CD4-positive, CD25-positive, alpha-beta regulatory T cell (primary cell): Measurements from ENCODE around the gene MAP3K5. TPM values are rescaled to one million over a fixed set of nuclear protein-coding genes. Genes with fewer than 3 reads are reported as not detected.

Experiments
- ATAC-seq, 2 donors: fragments of 150-1000 bp; cut with Tn5 transposase; one replicate each; pipeline ENCODE4 v1.10.0; 2021; ENCODE audit warnings: low read depth in 2 of 2, moderate number of reproducible peaks in 2 of 2, moderate library complexity in 1 of 2
- DNase-seq, 3 donors: peaks; one replicate each; pipeline versions ENCODE4 v3.0.0 to v3.0.0-alpha.2; 2012 to 2022; ENCODE audit warnings: mixed read lengths in 1 of 3
- H3K27ac ChIP-seq: one replicate; pipeline ENCODE4 v1.7.0; 2013; ENCODE audit warnings: mild to moderate bottlenecking, low read length; ENCODE audit not compliant: insufficient read depth, poor library complexity, severe bottlenecking
- H3K27me3 ChIP-seq: one replicate; pipeline ENCODE4 v1.7.0; 2013; ENCODE audit warnings: low read length; ENCODE audit not compliant: control insufficient read depth, insufficient read depth
- H3K36me3 ChIP-seq: one replicate; pipeline ENCODE4 v1.7.0; 2013; ENCODE audit warnings: mild to moderate bottlenecking, low read length, moderate library complexity; ENCODE audit not compliant: control insufficient read depth, insufficient read depth
- H3K4me1 ChIP-seq: 2 replicates; pipeline ENCODE4 v1.7.0; 2013; ENCODE audit warnings: mild to moderate bottlenecking, low read length; ENCODE audit not compliant: insufficient read depth, control insufficient read depth, poor library complexity, severe bottlenecking
- H3K4me3 ChIP-seq: one replicate; pipeline ENCODE4 v1.7.0; 2013; ENCODE audit warnings: low read depth, mild to moderate bottlenecking, low read length, moderate library complexity
- H3K9me3 ChIP-seq, 2 experiments: 1 replicate in 1 of 2; 2 replicates in 1 of 2; pipeline ENCODE4 v1.7.0; 2013; ENCODE audit warnings: low read length in 2 of 2, mild to moderate bottlenecking in 1 of 2, moderate library complexity in 1 of 2; ENCODE audit not compliant: control insufficient read depth in 2 of 2
- H3K27ac Mint-ChIP-seq, 3 donors: one replicate each; pipeline ENCODE4 v1.8.0; 2020 to 2022; ENCODE audit warnings: mild to moderate bottlenecking in 3 of 3, mixed read lengths in 3 of 3, moderate library complexity in 2 of 3
- H3K27me3 Mint-ChIP-seq: one replicate; pipeline ENCODE4 v1.8.0; 2022; ENCODE audit warnings: mild to moderate bottlenecking, mixed read lengths
- H3K36me3 Mint-ChIP-seq: one replicate; pipeline ENCODE4 v1.8.0; 2020; ENCODE audit warnings: mixed read lengths
- H3K4me1 Mint-ChIP-seq, 4 donors: one replicate each; pipeline ENCODE4 v1.8.0; 2020 to 2022; ENCODE audit warnings: mixed read lengths in 4 of 4, mild to moderate bottlenecking in 1 of 4
- H3K4me3 Mint-ChIP-seq, 4 donors: one replicate each; pipeline ENCODE4 v1.8.0; 2020 to 2022; ENCODE audit warnings: mild to moderate bottlenecking in 4 of 4, mixed read lengths in 4 of 4, moderate library complexity in 3 of 4
- H3K9me3 Mint-ChIP-seq, 7 donors: one replicate each; pipeline ENCODE4 v1.8.0; 2020 to 2022; ENCODE audit warnings: mixed read lengths in 7 of 7, mild to moderate bottlenecking in 3 of 7, moderate library complexity in 2 of 7
- polyA plus RNA-seq, 4 donors: library from polyadenylated mRNA; unstranded; fragments of 300-500 nt; fragmentation: Illumina TruSeq; gene quantifications; one replicate each; pipeline ENCODE4 v1.2.3, GENCODE V29; 2021
- total RNA-seq: library from RNA; stranded (reverse); gene quantifications from one replicate; pipeline ENCODE4 v1.2.3, GENCODE V29; 2022

The MAP3K5 gene
- total and polyA plus RNA-seq, 5 donors from 2014 or later, result 14.4 to 44.0 (median 20.5) TPM

DNA sequence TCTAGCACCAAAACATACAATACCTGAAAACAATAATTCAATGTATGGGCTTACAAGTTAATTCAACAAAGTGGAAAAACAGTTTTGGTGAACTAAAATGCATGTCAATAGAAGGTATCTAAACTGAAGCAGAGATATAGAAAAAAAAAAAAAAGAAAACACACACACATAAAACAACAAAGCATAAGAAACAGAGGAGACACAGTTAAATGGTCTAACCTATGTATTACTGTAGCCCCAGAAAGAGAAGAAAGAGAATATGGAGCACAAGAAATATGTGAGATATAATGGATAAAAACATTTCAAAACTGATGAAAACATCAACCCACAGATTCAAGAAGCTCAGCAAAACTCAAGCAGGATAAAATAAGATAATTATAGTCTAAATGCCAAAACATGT is 118.7 kb downstream of the MAP3K5 start:
- ATAC-seq (no peak), DNase-seq (no peak)
- peaks cover 0 to 16% (median 13%) of the 10 kb centered on the region in 4 donors for H3K4me1 Mint-ChIP-seq
- H3K27me3 ChIP-seq, result no peaks in the 10 kb centered on the region
- H3K9me3 Mint-ChIP-seq, result no peaks in the 10 kb centered on the region
- no peaks in the 10 kb centered on the region for H3K4me1 ChIP-seq
- H3K9me3 ChIP-seq, result no peaks in the 10 kb centered on the region
- no peak overlapping the region for H3K27ac Mint-ChIP-seq
- H3K4me3 ChIP-seq, result no peak overlapping the region
- H3K36me3 ChIP-seq, result peaks cover 29% of the 10 kb centered on the region
- no peaks in the 10 kb centered on the region for H3K27me3 Mint-ChIP-seq
- peaks cover 39% of the 10 kb centered on the region for H3K36me3 Mint-ChIP-seq
- no peak overlapping the region for H3K27ac ChIP-seq
- no peak overlapping the region for H3K4me3 Mint-ChIP-seq

- Histone ChIP-seq H3K9me3 (no peaks in the 10 kb centered on the region), H3K4me3 (no peak overlapping the region), H3K27me3 (no peaks in the 10 kb centered on the region), H3K36me3 (peaks cover 36% of the 10 kb centered on the region), H3K27ac (no peak overlapping the region), H3K4me1 (no peaks in the 10 kb centered on the region)
- H3K36me3 Mint-ChIP-seq, result peaks cover 36% of the 10 kb centered on the region
- no peaks in the 10 kb centered on the region for H3K9me3 Mint-ChIP-seq
- no peak for ATAC-seq
- no peak for DNase-seq
- H3K27ac Mint-ChIP-seq, result no peak overlapping the region
- H3K4me3 Mint-ChIP-seq, result no peak overlapping the region
- H3K27me3 Mint-ChIP-seq, result no peaks in the 10 kb centered on the region
- H3K4me1 Mint-ChIP-seq, result peaks cover 0 to 16% (median 11%) of the 10 kb centered on the region in 4 donors
Observed at GRCh38 chr6:136672144-136672543, 120.1 kb downstream of the MAP3K5 start.

DNA sequence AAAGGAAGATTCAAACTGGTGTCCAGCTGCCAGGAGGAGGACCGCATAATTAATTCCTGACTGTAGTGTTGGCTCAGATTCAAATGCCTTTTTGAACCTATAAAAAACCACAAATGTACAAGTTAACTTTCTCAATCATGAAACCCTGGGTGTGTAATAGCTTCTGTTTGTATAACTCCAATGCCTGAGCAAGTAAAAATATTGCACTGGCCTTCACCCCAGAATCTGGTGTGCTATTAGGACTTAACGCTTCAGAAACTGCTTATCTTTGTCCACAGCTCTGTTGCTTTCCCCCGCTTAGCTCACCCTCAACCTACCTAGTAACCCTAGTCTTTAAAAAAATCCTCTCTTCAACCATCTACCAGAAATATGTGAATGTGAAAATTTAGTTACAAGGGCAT is 123.0 kb downstream of the MAP3K5 start:
- Mint-ChIP-seq H3K9me3 (no peaks in the 10 kb centered on the region), H3K36me3 (peaks cover 33% of the 10 kb centered on the region), H3K27ac (no peak overlapping the region), H3K4me1 (peaks cover 0 to 16% (median 7%) of the 10 kb centered on the region in 4 donors), H3K4me3 (no peak overlapping the region), H3K27me3 (no peaks in the 10 kb centered on the region)
- Histone ChIP-seq H3K9me3 (no peaks in the 10 kb centered on the region), H3K4me3 (no peak overlapping the region), H3K36me3 (peaks cover 29% of the 10 kb centered on the region), H3K27ac (no peak overlapping the region), H3K4me1 (no peaks in the 10 kb centered on the region), H3K27me3 (no peaks in the 10 kb centered on the region)
- DNase-seq (no peak), ATAC-seq (no peak)

GRCh38 chr6:136668571-136668970 is 123.7 kb downstream of the MAP3K5 start:
- H3K27ac Mint-ChIP-seq, result no peak overlapping the region
- no peak overlapping the region for H3K4me3 Mint-ChIP-seq
- no peaks in the 10 kb centered on the region for H3K4me1 ChIP-seq
- no peaks in the 10 kb centered on the region for H3K9me3 Mint-ChIP-seq
- H3K27me3 Mint-ChIP-seq, result no peaks in the 10 kb centered on the region
- no peak overlapping the region for H3K4me3 ChIP-seq
- no peak overlapping the region for H3K27ac ChIP-seq
- peaks cover 32% of the 10 kb centered on the region for H3K36me3 ChIP-seq
- no peaks in the 10 kb centered on the region for H3K27me3 ChIP-seq
- peaks cover 2 to 11% (median 6%) of the 10 kb centered on the region in 4 donors for H3K4me1 Mint-ChIP-seq
- ATAC-seq (no peak), DNase-seq (no peak)
- no peaks in the 10 kb centered on the region for H3K9me3 ChIP-seq
- H3K36me3 Mint-ChIP-seq, result peaks cover 29% of the 10 kb centered on the region

DNA sequence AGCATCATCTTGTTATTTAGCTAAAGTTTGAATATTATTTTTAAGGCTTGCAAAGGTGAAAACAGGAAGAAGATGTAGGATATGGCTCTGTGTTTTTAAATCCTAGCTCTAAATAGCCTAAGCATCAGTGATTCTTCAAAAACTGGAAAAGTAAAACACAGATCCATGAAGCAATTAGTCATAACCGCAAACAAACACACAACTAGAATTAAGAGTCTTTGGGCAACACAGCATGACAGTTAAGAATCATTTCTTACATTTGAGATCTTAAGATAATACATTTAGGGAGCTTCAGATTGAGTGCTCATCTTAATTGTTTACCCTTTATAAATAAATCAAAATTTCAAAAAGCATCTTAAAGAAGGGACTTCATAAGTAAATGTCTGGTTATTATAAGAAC is 126.2 kb downstream of the MAP3K5 start:
- no peak overlapping the region for H3K27ac Mint-ChIP-seq
- no peak overlapping the region for H3K4me3 Mint-ChIP-seq
- Histone ChIP-seq H3K4me1 (no peaks in the 10 kb centered on the region), H3K4me3 (no peak overlapping the region), H3K9me3 (no peaks in the 10 kb centered on the region), H3K36me3 (peaks cover 31% of the 10 kb centered on the region), H3K27me3 (no peaks in the 10 kb centered on the region), H3K27ac (no peak overlapping the region)
- no peaks in the 10 kb centered on the region for H3K9me3 Mint-ChIP-seq
- peaks cover 0 to 2% (median 0%) of the 10 kb centered on the region in 4 donors for H3K4me1 Mint-ChIP-seq
- no peaks in the 10 kb centered on the region for H3K27me3 Mint-ChIP-seq
- ATAC-seq (no peak), DNase-seq (no peak)
- peaks cover 17% of the 10 kb centered on the region for H3K36me3 Mint-ChIP-seq

DNA sequence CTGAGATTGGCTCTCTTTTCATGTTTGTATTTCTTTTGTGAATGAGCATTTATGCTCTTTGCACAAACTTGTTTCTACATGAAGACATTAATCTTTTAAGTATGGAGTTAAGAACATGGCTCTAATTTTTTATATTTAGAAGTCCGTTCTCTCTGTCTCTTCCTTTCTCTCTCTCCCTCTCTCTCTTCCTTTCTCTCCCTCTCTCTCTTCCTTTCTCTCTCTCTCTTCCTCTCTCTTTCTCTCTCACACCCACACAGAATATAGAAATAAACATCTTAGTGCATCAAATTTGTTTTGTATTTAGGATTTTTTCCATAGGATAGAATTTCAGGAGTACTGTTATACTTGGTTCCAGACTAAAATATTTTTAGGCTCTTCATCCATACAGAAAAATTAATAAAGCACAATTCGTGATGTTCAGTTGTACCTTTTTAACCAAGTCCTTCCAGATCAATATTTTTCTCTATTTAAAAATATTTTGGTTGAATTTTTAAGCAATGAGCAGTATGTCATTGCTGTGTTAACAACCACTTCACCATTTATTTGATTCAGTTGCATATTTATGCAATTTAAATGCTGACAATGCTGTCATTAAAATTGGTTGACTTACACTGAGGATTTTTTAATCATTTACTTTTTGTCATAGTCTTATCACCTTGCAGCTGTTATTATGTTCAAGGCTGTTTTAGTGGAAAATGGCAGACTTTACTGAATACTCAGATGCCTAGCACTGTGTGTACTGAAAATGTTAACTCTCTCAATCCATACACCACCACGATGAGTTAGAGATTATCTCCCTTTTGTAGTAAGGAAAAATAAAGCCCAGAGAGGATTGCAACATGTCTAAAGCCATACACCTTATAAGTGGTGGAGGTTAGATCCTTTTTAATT is 129.7 kb downstream of the MAP3K5 start:
- ATAC-seq, result no peak

DNA sequence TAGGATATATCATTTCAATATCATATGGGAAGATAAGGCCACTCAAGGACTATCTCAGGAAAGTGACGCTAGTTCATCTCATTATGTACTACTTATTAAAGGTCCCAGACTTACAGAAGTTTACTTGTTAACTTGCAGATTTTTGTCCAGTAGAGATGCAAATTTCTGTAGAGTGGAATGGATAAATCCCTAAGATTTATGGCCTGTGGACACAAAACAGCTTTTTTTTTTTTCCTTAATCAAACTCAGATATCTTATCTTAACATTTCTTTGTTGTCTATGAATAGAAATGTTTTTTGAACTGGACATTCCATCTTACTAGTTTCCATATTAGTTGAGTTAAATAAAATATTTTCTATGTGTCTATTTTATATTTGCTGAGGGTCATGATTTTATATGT is 131.6 kb downstream of the MAP3K5 start:
- H3K36me3 ChIP-seq, result peaks cover 41% of the 10 kb centered on the region
- H3K36me3 Mint-ChIP-seq, result peaks cover 27% of the 10 kb centered on the region
- H3K4me1 ChIP-seq, result no peaks in the 10 kb centered on the region
- H3K27me3 Mint-ChIP-seq, result no peaks in the 10 kb centered on the region
- DNase-seq (no peak), ATAC-seq (no peak)
- no peak overlapping the region for H3K27ac Mint-ChIP-seq
- no peaks in the 10 kb centered on the region for H3K27me3 ChIP-seq
- H3K4me3 ChIP-seq, result no peak overlapping the region
- H3K4me1 Mint-ChIP-seq, result peaks cover 0 to 4% (median under 1%) of the 10 kb centered on the region in 4 donors
- no peaks in the 10 kb centered on the region for H3K9me3 Mint-ChIP-seq
- H3K4me3 Mint-ChIP-seq, result no peak overlapping the region
- H3K9me3 ChIP-seq, result no peaks in the 10 kb centered on the region
- H3K27ac ChIP-seq, result no peak overlapping the region

More for the DNA sequence above, 129.7 kb downstream of the MAP3K5 start:
- no peak for DNase-seq
- no peaks in the 10 kb centered on the region for H3K27me3 Mint-ChIP-seq
- Histone ChIP-seq H3K4me3 (no peak overlapping the region), H3K27ac (no peak overlapping the region), H3K36me3 (peaks cover 35% of the 10 kb centered on the region), H3K9me3 (no peaks in the 10 kb centered on the region), H3K4me1 (no peaks in the 10 kb centered on the region), H3K27me3 (no peaks in the 10 kb centered on the region)
- H3K36me3 Mint-ChIP-seq, result peaks cover 24% of the 10 kb centered on the region
- no peak overlapping the region for H3K4me3 Mint-ChIP-seq
- no peaks in the 10 kb centered on the region for H3K9me3 Mint-ChIP-seq
- peak overlapping the region in 1 of 3 donors; percentile 86 for H3K27ac Mint-ChIP-seq
- peaks cover 0 to 2% (median under 1%) of the 10 kb centered on the region in 4 donors for H3K4me1 Mint-ChIP-seq
